ENCODE results near the gene ITPKA. TPM values are rescaled to one million over a fixed set of nuclear protein-coding genes. Genes with fewer than 3 reads are reported as not detected.

ITPKA gene
- total and polyA plus RNA-seq, 2 of the 13 experiments (the other 11 are each of a cell fraction or from before 2014, with no cell fraction given) = 13.2 to 41.3 TPM

DNA sequence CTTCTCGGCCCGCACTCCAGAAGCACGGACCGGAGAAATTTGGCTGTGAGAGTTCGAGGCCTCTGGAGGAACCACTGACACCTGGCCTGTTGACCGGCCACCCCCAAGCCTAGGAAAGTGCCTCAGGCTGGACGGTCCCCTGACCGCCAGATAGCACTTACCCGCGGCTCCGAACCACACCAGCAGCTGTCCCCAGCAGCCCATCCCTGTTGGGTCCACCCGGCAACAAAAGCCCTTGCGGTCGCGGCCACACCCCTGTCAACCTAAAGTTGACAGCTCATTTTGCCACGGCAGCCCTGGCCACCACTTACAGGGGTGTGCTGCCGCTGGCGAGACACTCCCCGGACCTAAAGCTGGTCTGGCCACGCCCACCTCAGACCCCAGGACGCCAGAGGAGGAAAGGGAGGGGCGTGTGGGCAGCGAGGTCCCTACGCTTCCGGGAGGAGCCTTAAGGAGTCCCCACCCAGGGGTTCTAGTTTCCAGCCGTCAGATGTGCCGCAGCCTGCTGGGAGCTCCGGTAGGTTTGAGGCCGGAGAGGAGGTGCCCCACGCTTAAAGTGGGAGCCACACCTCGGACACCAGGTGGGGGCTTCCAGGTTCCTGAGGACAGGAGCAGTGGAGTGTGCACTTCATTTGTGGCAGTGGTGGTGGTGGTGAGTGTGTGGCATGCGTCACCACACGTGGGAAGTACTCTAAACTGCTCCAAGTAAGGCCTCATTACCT, 20.0 kb downstream of the ITPKA start, which contains the start of gene LTK:
LTK (minus strand) TSS at position 322 of the 722 bp plus-strand sequence; CDS start at position 204, 118 bp downstream.
- no peaks in the 10 kb centered on the region for H3K79me2 ChIP-seq (ENCODE audit: insufficient read depth, low read length)
- POLR2A ChIA-PET = interaction anchor here (1.0 kb wide), 1 partner anchor 21 kb away, joined by 3 read pairs; no protein-coding TSS in a partner anchor
- peaks cover 0 to 5% of the 10 kb centered on the region in 2 experiments; a peak in 1 of 5 replicates for H3K27me3 ChIP-seq (ENCODE audit: control insufficient read depth in 1 of 2, insufficient read depth in 2 of 2, low read length in 2 of 2)
- no peak for DNase-seq (ENCODE audit: low spot score)
- H3K27ac ChIP-seq (ENCODE audit: extremely low read length, insufficient read depth, low read length) = no peak within 1 kb of the TSS
- no peak for FAIRE-seq
- no peak within 1 kb of the TSS for H2AFZ ChIP-seq (ENCODE audit: low read length)
- ATAC-seq = no peak
- CTCF ChIA-PET (ENCODE audit: low intra/inter-chr PET ratio, low total read pairs) = no interaction called here
- H3K4me3 ChIP-seq (replicated peaks in 1 of 3; ENCODE audit: insufficient read depth in 1 of 3, low read depth in 2 of 3, low read length in 3 of 3) = no peak within 1 kb of the TSS
- WGBS (ENCODE audit: low lambda C conversion rate) = 79% methylated on average over 23 of the region's 33 CpGs
- H3K4me1 ChIP-seq (ENCODE audit: insufficient read depth, low read length) = peaks cover 21% of the 10 kb centered on the region
- no peak for TF ChIP-seq HOXD1 (CRISPR knock-in tag; IDR thresholded peaks at IDR 0.05)
- TF ChIP-seq, protein P1, sequence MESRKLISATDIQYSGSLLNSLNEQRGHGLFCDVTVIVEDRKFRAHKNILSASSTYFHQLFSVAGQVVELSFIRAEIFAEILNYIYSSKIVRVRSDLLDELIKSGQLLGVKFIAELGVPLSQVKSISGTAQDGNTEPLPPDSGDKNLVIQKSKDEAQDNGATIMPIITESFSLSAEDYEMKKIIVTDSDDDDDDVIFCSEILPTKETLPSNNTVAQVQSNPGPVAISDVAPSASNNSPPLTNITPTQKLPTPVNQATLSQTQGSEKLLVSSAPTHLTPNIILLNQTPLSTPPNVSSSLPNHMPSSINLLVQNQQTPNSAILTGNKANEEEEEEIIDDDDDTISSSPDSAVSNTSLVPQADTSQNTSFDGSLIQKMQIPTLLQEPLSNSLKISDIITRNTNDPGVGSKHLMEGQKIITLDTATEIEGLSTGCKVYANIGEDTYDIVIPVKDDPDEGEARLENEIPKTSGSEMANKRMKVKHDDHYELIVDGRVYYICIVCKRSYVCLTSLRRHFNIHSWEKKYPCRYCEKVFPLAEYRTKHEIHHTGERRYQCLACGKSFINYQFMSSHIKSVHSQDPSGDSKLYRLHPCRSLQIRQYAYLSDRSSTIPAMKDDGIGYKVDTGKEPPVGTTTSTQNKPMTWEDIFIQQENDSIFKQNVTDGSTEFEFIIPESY (CRISPR knock-in tag; IDR thresholded peaks at IDR 0.05) = 0 out of 2 replicates have a peak, but pooled peaks have one; percentile 23
- H4K20me1 ChIP-seq (ENCODE audit: insufficient read depth, low read length) = no peaks in the 10 kb centered on the region
- H3K9me3 ChIP-seq (ENCODE audit: low read length) = no peaks in the 10 kb centered on the region
- H3K9ac ChIP-seq (ENCODE audit: insufficient read depth, low read depth, low read length) = no peak within 1 kb of the TSS
- H3K36me3 ChIP-seq (replicated peaks in 1 of 2; ENCODE audit: control insufficient read depth in 1 of 2, insufficient read depth in 2 of 2, low read length in 2 of 2) = no peaks in the 10 kb centered on the region
- in situ Hi-C loops (cut with HindIII; ENCODE audit: extremely low pct_ligation_motif_present, low pct_unique_long_range_greater_than_20kb) = no loop called here
- intact Hi-C loops (cut with micrococcal nuclease; ENCODE audit: unreplicated experiment) = no loop called here
- H3K4me2 ChIP-seq (ENCODE audit: low read depth, low read length) = peak within 1 kb of the TSS; percentile 58; the same call in 1 of the 2 replicates
- no TSS peak for BruUV-seq (replicated peaks)

DNA sequence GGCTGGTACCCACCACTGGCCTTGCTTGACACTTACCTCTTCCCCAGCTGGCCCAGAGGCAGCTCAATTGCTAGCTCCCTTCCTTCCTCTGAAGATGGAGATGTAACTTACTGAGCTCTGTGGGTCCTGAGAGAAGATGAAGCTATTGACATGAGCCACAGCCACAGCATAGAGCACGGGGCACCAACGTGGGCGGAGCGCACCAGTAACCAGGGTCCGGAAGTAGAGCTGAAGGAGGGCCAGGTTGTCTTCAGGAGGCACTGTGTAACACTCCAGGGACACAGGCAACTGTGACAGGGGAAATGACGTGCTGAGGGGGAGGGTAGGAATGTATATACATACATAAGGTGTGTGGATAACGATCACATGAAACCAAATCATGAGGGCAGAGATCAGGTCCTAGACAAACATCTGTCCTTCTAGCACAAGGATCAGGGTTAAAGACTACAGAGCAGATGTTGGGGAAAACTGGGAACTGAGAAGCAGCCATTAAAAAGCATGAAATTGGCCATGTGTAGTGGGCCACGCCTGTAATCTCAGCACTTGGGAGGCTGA, 24.3 kb downstream of the ITPKA start:
- H4K20me1 ChIP-seq (ENCODE audit: insufficient read depth, low read length) = no peaks in the 10 kb centered on the region
- H3K27ac ChIP-seq (ENCODE audit: extremely low read length, insufficient read depth, low read length) = peak overlapping the region; percentile 51
- ATAC-seq (peak; percentile 64), FAIRE-seq (peak; percentile 4), DNase-seq (ENCODE audit: low spot score) (peak; percentile 70)
- peaks cover 18% of the 10 kb centered on the region for H3K4me1 ChIP-seq (ENCODE audit: insufficient read depth, low read length)
- no peak overlapping the region; the same call in 1 of the 2 replicates for H3K9ac ChIP-seq (ENCODE audit: insufficient read depth, low read depth, low read length)
- H3K79me2 ChIP-seq (ENCODE audit: insufficient read depth, low read length) = no peaks in the 10 kb centered on the region
- H3K4me3 ChIP-seq (replicated peaks in 1 of 3; ENCODE audit: insufficient read depth in 1 of 3, low read depth in 2 of 3, low read length in 3 of 3) = no peak overlapping the region
- POLR2A ChIA-PET = interaction anchor here (1.1 to 2.0 kb wide), 4 partner anchors 14 to 27 kb away, joined by 3 to 8 read pairs (median 7); partner anchors contain the start of genes ITPKA and RPAP1
- peak overlapping the region; percentile 42 for H3K4me2 ChIP-seq (ENCODE audit: low read depth, low read length)
- no peaks in the 10 kb centered on the region for H3K9me3 ChIP-seq (ENCODE audit: low read length)
- no TSS peak for BruUV-seq (replicated peaks)
- peaks cover 0 to 2% of the 10 kb centered on the region in 2 experiments; a peak in 2 of 5 replicates for H3K36me3 ChIP-seq (replicated peaks in 1 of 2; ENCODE audit: control insufficient read depth in 1 of 2, insufficient read depth in 2 of 2, low read length in 2 of 2)
- WGBS (ENCODE audit: low lambda C conversion rate) = 56% methylated on average over 8 of the region's 8 CpGs
- no peaks in the 10 kb centered on the region for H3K27me3 ChIP-seq (ENCODE audit: control insufficient read depth in 1 of 2, insufficient read depth in 2 of 2, low read length in 2 of 2)
- in situ Hi-C loops (cut with HindIII; ENCODE audit: extremely low pct_ligation_motif_present, low pct_unique_long_range_greater_than_20kb) = no loop called here
- intact Hi-C loops (cut with micrococcal nuclease; ENCODE audit: unreplicated experiment) = no loop called here
- no peak overlapping the region for H2AFZ ChIP-seq (ENCODE audit: low read length)
- CTCF ChIA-PET (ENCODE audit: low intra/inter-chr PET ratio, low total read pairs) = no interaction called here
- TF ChIP-seq KDM1A (CRISPR knock-in tag; IDR thresholded peaks at IDR 0.05) (no peak), ZSCAN31 (CRISPR knock-in tag; IDR thresholded peaks at IDR 0.05; ENCODE audit: low read depth) (no peak), NPAS2 (CRISPR knock-in tag; IDR thresholded peaks at IDR 0.05; ENCODE audit: borderline replicate concordance) (no peak), ZNF616 (CRISPR knock-in tag; IDR thresholded peaks at IDR 0.05; ENCODE audit: low read depth) (no peak), NCOR1 (IDR thresholded peaks at IDR 0.05; ENCODE audit: borderline replicate concordance, low read length) (0 out of 2 replicates have a peak, but pooled peaks have one; percentile 42), CEBPB (IDR thresholded peaks at IDR 0.05; ENCODE audit: borderline replicate concordance, low read depth, low read length) (no peak), HNF4G (IDR thresholded peaks at IDR 0.05; ENCODE audit: borderline replicate concordance, low read depth, low read length) (0 out of 2 replicates have a peak, but pooled peaks have one; percentile 16), HNF4G (CRISPR knock-in tag; IDR thresholded peaks at IDR 0.05; ENCODE audit: borderline replicate concordance, low read depth) (0 out of 2 replicates have a peak, but pooled peaks have one; percentile 56), ZKSCAN8 (CRISPR knock-in tag; IDR thresholded peaks at IDR 0.05; ENCODE audit: borderline replicate concordance) (no peak)
- TF ChIP-seq, protein P2, sequence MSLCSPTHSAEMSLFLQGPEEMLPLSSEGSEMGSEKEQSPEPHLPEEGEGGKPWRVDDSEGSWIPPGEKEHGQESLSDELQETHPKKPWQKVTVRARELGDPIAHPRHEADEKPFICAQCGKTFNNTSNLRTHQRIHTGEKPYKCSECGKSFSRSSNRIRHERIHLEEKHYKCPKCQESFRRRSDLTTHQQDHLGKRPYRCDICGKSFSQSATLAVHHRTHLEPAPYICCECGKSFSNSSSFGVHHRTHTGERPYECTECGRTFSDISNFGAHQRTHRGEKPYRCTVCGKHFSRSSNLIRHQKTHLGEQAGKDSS (CRISPR knock-in tag; IDR thresholded peaks at IDR 0.05; ENCODE audit: borderline replicate concordance, low read depth) = no peak
- TF ChIP-seq, protein P3, sequence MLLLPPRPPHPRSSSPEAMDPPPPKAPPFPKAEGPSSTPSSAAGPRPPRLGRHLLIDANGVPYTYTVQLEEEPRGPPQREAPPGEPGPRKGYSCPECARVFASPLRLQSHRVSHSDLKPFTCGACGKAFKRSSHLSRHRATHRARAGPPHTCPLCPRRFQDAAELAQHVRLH (CRISPR knock-in tag; IDR thresholded peaks at IDR 0.05; ENCODE audit: borderline replicate concordance, low read depth) = no peak
